ENCODE measurements around the gene NTHL1. TPM values are rescaled to one million over a fixed set of nuclear protein-coding genes. Genes with fewer than 3 reads are reported as not detected.

NTHL1 gene
- total RNA-seq, 6 donors from 2014 or later, result 17.8 to 43.6 (median 28.8) TPM

DNA sequence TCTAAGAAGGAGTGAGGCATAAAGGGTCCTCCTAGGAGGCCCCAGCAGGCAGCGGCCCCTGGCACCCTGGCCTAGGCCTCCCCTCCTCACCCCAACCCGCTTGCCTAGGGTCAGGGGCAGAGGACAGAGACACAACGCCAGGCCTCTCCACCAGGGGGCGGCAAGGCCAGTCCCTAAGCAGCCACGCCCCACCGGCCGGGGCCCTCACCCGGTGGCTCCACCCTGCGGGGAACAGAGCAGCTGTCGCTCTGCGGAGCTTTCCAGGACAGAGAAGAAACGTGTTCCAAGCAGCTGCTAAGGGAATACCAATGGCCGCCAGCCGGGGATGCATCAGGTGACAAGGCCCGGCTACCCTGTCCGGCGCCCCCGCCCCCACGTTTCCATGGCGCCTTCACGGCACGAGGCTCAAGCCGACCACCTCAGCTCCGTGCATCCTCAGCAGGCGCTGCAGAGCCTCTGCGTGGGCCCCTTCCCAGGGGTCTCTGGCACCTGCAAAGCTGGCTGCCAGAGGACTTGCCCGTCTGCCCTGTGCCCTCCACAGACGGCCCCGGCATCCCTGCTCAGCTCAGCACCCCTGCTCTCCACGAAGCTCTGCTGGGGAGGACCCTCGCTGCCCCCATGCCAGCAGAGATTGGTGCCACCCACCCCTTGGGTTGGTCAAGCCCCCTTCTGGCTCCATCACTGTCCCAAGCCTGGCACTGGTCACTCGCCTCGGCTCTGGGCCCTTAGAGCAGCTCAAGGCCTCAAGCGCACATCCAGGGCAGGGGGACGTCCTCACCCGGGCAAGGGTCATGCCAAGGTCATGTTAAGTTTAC, 43.6 kb downstream of the NTHL1 start:
- peak; percentile 88 to 89 for ATAC-seq (ENCODE audit: low FRiP score in 2 of 2)
- H3K36me3 ChIP-seq, result peaks cover 24 to 45% (median 41%) of the 10 kb centered on the region in 4 donors
- WGBS, 2 donors, result 4 to 76% methylated on average over 5 to 10 of the region's 36 CpGs
- peak; percentile 92 to 96 for DNase-seq
- peak overlapping the region in 1 of 4 donors; percentile 2 for H3K27ac ChIP-seq
- H3K4me1 ChIP-seq, result peaks cover 47 to 58% (median 52%) of the 10 kb centered on the region in 4 donors
- H3K27me3 ChIP-seq, result no peaks in the 10 kb centered on the region
- no peak overlapping the region for H3K4me3 ChIP-seq
- TF ChIP-seq EP300 (IDR thresholded peaks at IDR 0.05), result no peak
- TF ChIP-seq, protein P1, sequence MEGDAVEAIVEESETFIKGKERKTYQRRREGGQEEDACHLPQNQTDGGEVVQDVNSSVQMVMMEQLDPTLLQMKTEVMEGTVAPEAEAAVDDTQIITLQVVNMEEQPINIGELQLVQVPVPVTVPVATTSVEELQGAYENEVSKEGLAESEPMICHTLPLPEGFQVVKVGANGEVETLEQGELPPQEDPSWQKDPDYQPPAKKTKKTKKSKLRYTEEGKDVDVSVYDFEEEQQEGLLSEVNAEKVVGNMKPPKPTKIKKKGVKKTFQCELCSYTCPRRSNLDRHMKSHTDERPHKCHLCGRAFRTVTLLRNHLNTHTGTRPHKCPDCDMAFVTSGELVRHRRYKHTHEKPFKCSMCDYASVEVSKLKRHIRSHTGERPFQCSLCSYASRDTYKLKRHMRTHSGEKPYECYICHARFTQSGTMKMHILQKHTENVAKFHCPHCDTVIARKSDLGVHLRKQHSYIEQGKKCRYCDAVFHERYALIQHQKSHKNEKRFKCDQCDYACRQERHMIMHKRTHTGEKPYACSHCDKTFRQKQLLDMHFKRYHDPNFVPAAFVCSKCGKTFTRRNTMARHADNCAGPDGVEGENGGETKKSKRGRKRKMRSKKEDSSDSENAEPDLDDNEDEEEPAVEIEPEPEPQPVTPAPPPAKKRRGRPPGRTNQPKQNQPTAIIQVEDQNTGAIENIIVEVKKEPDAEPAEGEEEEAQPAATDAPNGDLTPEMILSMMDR (IDR thresholded peaks at IDR 0.05), result peak; percentile 92 to 97 (median 96)
- no peak for TF ChIP-seq POLR2A (IDR thresholded peaks at IDR 0.05)
- TF ChIP-seq POLR2AphosphoS5 (IDR thresholded peaks at IDR 0.05), result no peak
- no peaks in the 10 kb centered on the region for H3K9me3 ChIP-seq

DNA sequence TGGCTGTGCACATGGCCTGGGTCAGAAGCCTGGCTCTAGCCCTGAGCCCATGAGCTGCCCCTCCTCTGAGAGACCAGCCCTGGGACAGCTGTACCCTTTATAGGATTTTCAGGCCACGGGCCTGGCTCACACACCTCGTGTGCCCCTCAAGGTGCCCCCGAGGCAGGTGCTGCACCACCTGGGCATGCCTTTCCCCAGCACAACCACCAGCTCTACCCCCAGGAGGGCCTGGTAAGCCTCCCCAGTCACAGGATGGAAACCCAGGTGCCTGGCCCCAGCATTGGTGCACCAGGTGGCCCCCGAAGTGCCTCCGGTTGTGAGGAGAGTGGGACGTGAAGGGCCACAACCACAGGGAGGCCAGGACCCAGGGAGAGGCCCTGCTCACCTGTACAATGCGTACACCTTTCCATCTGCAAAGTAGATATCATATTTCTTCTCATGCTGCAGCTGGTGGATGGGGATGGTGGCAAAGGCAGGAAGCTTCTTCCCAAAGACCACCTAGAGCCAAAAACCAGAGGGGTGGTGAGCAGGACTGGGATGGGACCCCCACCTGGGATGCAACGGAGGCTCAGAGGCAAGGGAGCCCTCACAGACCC, 44.3 kb downstream of the NTHL1 start:
- peaks cover 40 to 51% (median 46%) of the 10 kb centered on the region in 4 donors for H3K4me1 ChIP-seq
- 80 to 94% methylated on average over 2 to 8 of the region's 8 CpGs for WGBS, 2 donors
- DNase-seq, result no peak
- no peak for ATAC-seq (ENCODE audit: low FRiP score in 2 of 2)
- H3K4me3 ChIP-seq, result no peak overlapping the region
- H3K27me3 ChIP-seq, result no peaks in the 10 kb centered on the region
- peaks cover 26 to 52% (median 48%) of the 10 kb centered on the region in 4 donors for H3K36me3 ChIP-seq
- TF ChIP-seq POLR2A (IDR thresholded peaks at IDR 0.05) (no peak), POLR2AphosphoS5 (IDR thresholded peaks at IDR 0.05) (no peak), EP300 (IDR thresholded peaks at IDR 0.05) (no peak)
- TF ChIP-seq, protein P1 (IDR thresholded peaks at IDR 0.05), result no peak
- no peaks in the 10 kb centered on the region for H3K9me3 ChIP-seq
- H3K27ac ChIP-seq, result no peak overlapping the region

DNA sequence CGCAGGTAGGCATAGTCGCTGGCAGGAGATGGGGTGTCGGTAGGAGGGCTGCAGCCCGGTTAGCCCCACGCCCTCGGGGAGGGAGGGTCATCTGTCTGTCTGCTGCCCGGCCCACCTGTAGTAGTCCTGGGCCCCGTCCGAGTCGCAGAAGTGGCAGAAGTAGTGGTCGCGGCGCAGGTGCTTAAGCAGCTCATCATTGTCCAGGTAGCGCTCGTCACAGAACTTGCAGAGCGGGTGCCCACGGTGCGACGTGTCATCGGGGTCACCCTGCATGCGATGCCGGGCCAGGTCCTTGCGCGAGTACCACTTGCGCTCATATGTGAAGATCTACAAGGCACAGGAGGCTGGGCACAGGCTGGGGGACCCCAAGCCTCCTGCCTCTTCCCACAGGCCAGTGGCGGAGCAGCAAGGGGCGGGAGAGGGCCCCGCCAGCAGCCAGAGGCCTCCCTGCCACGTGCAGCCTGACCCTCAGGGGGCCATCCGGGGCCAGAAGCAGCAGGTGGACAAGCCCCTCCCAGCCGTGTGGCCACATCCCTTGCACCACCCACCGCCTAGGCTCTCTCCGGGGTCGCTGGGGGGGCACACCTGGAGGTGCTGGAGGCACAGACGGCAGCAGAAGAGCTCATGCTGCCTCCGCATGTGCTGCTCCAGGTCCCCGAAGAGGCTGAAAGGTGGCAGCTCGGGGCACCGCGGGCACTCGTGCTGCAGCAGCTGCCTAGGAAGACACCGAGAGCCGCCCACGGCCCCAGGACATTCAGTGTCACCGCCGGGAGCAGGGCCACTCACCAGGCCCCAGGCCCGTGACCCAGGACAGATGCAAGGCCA, 45.0 kb downstream of the NTHL1 start:
- DNase-seq (peak in 1 of 2 donors; percentile 79), ATAC-seq (ENCODE audit: low FRiP score in 2 of 2) (no peak)
- Histone ChIP-seq H3K4me1 (peaks cover 33 to 44% (median 38%) of the 10 kb centered on the region in 4 donors), H3K36me3 (peaks cover 30 to 60% (median 55%) of the 10 kb centered on the region in 4 donors), H3K27me3 (no peaks in the 10 kb centered on the region), H3K4me3 (no peak overlapping the region), H3K9me3 (no peaks in the 10 kb centered on the region), H3K27ac (no peak overlapping the region)
- 91 to 93% methylated on average over 26 to 45 of the region's 47 CpGs for WGBS, 2 donors
- no peak for TF ChIP-seq POLR2AphosphoS5 (IDR thresholded peaks at IDR 0.05)
- TF ChIP-seq, protein P1 (IDR thresholded peaks at IDR 0.05), result no peak
- no peak for TF ChIP-seq EP300 (IDR thresholded peaks at IDR 0.05)
- TF ChIP-seq POLR2A (IDR thresholded peaks at IDR 0.05), result no peak

DNA sequence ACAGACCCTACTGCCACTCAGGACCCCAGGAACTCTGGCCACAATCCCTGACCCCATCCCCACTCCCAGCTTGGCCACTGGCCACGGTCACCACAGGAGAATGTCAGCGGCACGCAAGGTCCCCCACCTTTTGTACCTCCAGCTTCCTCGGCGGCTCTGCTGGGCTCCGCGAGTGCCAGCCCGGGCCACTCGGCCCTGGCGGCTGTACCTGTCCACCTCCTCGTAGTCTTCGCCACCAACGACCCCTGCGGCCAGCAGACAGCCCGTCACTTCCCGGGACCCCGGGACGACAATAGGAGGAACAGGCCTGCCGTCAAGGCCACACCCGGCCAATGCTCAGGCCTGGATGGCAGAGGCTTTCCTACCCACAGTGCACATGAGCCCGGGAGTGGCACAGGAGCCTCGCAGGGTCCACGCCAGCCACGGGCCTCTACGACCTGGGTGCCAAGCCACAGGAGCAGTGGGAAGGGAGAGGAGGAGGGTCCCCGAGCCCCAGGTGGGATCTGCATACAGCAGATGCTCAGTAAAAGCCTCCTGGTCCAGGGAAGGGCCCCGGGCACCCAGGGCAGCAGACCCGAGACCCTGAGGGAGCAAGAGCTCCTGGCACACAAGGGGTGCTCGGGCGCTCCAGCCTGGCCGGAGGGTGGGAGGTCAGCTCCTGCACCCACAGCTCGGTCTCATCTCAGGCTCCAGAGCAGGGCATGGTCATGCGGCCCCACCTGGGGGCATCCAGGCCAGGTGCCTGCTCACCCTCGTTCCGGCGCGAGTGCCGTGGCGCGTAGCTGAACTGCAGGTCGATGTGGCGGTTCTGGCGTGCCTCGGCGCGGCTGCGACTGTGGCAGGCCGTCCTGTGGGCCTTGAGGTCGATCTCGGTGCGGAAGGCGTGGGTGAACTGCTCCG, 45.9 kb downstream of the NTHL1 start:
- Histone ChIP-seq H3K9me3 (no peaks in the 10 kb centered on the region), H3K27ac (no peak overlapping the region), H3K4me3 (no peak overlapping the region), H3K4me1 (peaks cover 24 to 34% (median 30%) of the 10 kb centered on the region in 4 donors), H3K36me3 (peaks cover 30 to 69% (median 58%) of the 10 kb centered on the region in 4 donors), H3K27me3 (no peaks in the 10 kb centered on the region)
- TF ChIP-seq EP300 (IDR thresholded peaks at IDR 0.05), result no peak
- TF ChIP-seq, protein P1 (IDR thresholded peaks at IDR 0.05), result no peak
- no peak for TF ChIP-seq POLR2A (IDR thresholded peaks at IDR 0.05)
- no peak for TF ChIP-seq POLR2AphosphoS5 (IDR thresholded peaks at IDR 0.05)
- ATAC-seq (ENCODE audit: low FRiP score in 2 of 2) (no peak), DNase-seq (peak in 1 of 2 donors; percentile 83)
- WGBS, 2 donors, result 96 to 97% methylated on average over 30 to 52 of the region's 53 CpGs
